IPS DF 19.7 (cell line): ENCODE measurements around the gene CBY1.
A peak's percentile ranks its signal among the peaks of the same experiment; 100 is the strongest.
"Not testable (repeated sequence)": the region's sequence is repeated elsewhere in the genome, so short reads cannot be mapped to it uniquely, and the experiment has no call there.

ENCODE experiments used
- DNase-seq: peaks from one replicate; pipeline ENCODE4 v3.0.0-alpha.2; 2013; ENCODE audit warnings: low read depth, low spot score

CBY1 gene

DNA sequence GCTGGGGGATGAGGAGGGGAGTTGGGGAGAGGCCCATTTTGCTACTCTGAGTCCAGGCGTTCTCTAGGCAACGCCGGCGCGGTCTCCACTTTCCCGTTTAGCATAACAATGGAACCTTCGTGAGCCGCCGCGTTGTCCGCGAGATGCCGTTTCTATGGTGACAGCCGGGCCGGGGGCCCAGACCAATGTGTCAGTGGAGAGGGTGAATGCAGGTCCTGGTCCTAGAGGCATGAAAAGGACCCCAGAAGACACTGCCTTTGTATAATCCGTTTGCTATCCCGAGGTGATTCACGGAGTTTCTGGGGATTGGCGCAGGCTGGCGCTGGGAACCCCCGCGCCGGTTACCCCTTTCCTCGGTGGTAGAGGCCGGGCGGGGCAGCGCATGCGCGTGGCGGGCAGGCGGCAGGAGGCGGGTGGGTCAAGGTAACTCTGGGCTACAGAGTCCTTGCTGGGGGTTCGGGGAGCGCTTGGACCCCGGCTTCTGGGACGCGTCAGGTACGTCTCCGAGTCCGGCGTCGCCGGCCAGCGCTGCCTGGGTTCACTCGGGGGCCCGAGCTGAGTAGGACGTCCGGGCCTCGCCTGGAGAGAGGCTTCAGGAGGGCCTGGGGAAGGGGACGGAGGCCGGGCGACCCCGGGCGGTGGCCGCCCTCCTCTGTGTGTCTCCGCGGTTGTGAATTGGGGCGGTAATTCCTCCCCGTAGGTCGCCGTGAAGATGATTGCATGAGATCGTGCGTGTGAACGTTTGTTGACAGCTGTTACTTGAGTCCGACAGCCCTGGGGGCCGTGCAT lies at the start of gene CBY1, which contains the start of gene FAM227A:
CBY1 (plus strand) TSS at position 383 of the 789 bp plus-strand sequence. CDS start 11,417 bp downstream, outside the sequence.
FAM227A (minus strand) TSS at position 137 of the 789 bp plus-strand sequence. CDS start 6,224 bp downstream, outside the sequence.
- peak; percentile 84 for DNase-seq

DNA sequence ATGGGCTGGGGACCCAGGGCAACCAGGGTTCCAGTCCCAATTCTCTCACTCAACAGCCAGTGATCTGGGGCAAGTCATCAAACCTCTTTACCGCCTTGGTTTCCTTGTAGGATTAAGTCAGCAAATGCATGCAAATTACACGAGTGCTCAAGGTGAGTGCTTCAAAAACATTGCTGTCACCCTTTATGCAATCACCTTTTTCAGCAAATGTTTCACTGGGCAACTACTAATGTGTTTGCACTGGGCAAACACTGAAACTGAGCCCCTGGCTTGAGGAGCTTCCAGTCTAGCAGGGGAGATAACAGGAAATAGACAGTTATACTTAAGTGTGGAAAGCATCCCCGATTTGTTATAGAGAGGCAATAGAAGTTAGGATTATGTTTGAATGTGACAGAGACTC lies 48.8 kb upstream of the CBY1 start:
- no peak for DNase-seq

DNA sequence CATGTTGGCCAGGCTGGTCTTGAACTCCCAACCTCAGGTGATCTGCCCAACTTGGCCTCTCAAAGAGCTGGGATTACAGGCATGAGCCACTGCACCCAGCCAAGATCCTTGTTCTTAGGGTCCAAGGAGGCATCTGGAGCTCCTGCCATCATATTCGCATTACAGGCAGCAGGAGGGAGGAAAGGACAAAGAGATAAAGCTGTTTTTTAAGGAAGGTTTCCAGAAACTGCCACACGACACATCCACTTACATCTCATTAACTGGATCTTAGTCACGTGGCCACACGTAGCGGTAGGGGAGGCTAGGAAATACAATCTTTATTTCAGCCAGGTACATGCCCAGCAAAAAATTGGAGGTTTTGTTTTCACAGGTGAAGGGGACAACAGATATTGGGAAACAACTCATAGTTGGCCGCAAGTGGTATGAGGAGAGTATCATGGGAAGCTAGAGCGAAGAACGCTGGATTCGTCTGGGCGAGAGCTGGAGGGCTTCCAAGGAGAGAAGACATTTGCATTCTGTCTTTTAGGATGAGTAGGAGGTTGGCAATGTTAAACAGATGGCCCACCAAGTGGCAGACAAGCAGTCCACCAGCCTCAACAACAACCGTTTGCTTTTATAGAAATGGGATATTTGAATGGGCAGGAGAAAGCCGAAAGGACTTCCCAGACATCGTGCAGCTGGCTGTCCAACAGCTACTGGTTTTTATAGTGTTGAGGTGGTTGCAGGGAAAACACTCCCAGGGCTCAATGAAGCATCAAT lies 47.3 kb upstream of the CBY1 start:
- DNase-seq: no peak

- no peak for DNase-seq
Observed at GRCh38 chr22:38610234-38610633, 46.2 kb upstream of the CBY1 start.

- DNase-seq: no peak
Observed at GRCh38 chr22:38611559-38611958, 44.9 kb upstream of the CBY1 start.

DNA sequence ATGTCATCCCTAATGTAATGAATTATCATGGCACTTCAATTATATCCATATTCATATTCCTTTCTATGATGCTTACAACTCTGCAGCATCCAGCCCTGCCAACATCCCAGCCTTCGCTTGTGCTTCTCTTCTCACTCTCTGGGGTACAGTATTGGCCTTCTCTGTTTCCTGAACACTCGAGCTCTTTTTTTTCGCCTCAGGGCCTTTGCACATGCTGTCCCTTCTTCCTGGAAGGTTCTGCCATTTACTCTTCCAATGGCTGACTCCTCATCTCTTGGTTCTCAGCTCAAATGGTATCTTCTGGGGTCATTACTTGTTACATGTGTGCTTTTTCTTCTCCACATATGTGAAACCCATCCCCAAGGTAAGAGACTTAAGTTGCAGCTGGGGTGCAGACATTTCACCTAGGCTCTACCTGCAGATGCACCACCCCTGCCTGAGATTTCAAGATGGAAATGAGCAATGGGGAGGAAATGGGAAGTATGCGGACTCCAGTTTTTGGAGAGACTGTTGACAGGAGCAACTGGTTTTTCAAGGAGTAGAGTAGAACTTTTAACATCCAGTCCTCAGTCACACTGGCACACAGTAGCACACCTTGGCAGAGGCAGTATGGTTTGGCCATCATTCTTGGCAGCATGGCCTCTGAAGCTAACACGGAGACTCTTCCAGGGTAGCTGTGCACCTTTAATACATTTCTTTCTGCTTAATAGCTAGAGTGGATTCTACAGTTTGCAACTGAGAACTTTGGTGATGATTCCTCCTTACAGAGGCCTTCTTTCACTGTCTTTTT lies 44.0 kb upstream of the CBY1 start:
- DNase-seq: no peak

- no peak for DNase-seq
Observed at GRCh38 chr22:38613588-38613987, 42.9 kb upstream of the CBY1 start.

GRCh38 chr22:38614332-38615063 lies 41.9 kb upstream of the CBY1 start:
- DNase-seq: no peak

DNA sequence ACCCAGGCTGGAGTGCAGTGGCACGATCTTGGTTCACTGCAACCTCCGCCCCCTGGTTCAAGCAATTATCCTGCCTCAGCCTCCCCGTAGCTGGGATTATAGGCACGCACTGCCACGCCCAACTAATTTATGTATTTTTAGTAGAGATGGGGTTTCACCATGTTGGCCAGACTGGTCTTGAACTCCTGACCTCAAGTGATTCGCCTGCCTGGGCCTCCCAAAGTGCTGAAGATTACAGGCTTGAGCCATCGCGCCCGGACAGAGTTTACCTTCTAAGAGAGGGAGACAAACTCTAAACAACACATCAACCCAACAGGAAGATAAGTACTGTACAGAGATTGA lies 41.4 kb upstream of the CBY1 start:
- DNase-seq: not testable (repeated sequence)

DNA sequence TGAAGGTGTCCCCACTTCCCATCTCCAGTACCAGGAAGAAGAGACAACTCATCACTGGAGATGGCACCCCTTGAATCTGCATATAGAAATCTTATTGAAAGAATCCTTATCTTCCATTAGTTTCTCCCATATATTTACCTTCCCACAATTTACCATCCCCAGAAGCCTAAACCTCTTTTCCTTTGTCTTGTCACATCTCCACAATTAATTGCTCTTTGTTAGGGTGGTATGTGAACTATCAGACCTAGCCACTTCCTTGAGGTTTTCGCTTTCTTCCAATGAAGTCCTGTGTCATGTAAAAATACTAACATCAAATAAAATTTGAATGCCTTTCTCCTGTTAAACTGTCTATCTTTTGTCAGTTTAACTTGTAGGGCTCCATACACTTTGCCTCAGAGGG lies 38.2 kb upstream of the CBY1 start:
- no peak for DNase-seq

DNA sequence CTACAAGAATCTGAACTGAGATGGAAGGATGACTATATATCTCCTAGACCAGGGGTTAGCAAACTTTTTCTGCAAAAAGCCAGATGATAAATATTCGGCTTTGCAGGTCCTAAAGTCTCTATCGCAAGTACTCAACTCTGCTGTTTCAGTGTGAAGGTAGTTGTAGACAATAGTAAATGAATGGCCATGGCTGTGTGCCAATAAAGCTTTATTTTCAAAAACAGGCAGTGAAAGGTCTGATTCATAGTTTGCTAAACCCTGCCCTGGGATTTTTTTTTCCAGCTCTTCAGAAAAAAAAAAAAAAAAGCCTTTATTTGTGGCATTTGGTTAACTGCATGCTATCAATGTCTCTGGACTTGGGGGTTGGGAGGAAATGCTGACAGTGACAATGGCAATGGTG lies 37.8 kb upstream of the CBY1 start:
- no peak for DNase-seq

- no peak for DNase-seq
Observed at GRCh38 chr22:38623351-38623750, 33.1 kb upstream of the CBY1 start.

DNA sequence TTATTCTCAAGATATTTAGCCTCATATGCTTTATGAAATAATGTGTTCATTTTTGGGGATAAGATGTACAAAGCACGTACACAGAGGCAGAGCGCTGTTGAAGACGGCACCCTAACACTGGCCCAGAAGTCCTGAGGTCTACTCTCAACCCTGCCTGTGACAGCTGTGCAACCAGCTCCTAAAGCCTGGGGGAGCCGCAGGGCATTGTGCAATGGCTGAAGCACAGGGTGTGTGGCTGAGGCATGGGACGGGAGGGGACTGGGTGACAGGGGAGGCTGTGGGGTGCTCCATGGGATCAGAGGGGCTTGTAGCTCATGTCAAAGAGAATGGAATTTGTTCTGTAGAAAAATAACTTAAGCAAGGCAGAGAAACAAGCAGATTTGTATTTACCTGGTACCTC lies 28.0 kb upstream of the CBY1 start:
- no peak for DNase-seq

DNA sequence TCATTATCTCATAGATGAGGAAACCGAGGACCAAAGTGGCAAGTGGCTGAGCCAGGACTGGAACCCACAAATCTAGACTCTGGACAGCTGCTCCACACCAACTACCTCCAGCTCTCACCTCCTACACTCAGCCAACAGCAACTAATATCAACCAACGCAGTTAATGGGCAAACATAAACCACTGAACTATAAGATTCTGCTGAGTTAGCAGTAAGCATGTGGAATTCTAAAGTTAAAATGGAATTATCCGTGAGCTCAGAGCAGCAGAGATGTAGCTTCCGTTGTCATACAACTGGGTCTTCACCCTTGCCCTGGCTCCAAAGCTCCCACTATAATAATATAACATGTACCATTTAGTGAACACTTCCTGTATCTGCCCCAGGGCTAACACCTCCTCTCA lies 27.3 kb upstream of the CBY1 start:
- DNase-seq: no peak

DNA sequence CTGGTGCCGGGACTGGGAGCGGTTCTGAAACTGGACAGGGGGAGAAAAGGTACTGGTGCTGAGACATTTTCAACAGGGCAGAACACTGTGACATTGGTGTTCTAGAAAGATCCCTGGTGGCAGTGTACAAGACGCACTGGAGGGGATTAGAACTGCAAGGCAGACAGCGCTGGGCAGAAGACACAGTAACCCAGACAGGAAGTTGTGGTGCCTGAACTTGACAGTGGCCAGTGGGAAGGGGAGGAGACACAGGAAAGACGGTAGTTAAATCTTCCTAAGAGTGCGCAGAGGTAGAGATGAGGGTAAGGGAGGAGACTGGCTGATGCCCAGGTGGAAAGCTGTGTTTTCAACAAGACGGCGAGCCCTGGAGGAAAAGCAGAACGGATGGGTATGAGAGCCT lies 24.7 kb upstream of the CBY1 start:
- DNase-seq: no peak

- DNase-seq: no peak
Observed at GRCh38 chr22:38632528-38632927, 23.9 kb upstream of the CBY1 start.

DNA sequence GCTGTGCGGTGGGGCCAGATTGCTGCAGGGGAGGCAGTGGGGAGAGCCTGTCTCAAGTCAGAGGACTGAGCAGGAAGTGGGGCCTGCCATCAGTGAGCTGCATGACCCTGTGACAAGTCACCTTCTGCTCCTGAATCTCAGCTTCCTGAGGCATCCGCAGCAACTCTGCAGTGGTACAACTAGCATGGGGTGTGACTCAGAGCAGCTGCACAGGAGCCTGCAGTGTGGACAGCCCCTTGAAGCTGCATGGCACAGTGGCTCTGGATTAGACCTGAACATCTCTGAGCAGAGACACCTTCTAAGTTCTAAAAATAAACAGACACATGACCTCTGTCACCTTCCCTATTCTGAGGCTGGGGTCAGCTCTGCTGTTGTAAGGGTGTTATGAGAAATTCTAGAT lies 18.2 kb upstream of the CBY1 start:
- no peak for DNase-seq

DNA sequence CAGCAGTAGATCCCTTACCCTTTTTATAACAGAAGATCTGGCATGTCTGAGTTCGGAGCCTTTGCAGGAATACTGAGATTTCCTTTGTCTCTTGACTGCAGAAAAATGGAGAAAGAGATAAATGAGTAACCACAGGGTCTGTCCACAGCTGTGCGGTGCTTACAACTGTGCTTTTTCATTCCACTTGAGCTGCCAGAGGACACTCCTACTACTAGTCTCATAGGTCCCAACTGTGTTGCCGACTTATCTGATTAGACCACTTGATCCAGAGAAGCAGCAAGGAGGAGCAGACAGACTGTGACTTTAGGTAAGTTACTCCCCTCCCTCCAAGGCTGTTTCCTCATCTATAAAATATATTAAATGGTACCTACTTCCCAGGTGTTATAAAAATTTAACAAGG lies 17.7 kb upstream of the CBY1 start:
- no peak for DNase-seq

GRCh38 chr22:38641476-38642040 lies 14.9 kb upstream of the CBY1 start:
- DNase-seq: no peak

GRCh38 chr22:38644245-38644644 lies 12.2 kb upstream of the CBY1 start:
- DNase-seq: not testable (repeated sequence)

- DNase-seq: no peak
Observed at GRCh38 chr22:38645430-38645829, 11.0 kb upstream of the CBY1 start.
